ENCODE data around the gene ESYT3.
A peak's percentile ranks its signal among the peaks of the same experiment; 100 is the strongest.

ESYT3 gene

DNA sequence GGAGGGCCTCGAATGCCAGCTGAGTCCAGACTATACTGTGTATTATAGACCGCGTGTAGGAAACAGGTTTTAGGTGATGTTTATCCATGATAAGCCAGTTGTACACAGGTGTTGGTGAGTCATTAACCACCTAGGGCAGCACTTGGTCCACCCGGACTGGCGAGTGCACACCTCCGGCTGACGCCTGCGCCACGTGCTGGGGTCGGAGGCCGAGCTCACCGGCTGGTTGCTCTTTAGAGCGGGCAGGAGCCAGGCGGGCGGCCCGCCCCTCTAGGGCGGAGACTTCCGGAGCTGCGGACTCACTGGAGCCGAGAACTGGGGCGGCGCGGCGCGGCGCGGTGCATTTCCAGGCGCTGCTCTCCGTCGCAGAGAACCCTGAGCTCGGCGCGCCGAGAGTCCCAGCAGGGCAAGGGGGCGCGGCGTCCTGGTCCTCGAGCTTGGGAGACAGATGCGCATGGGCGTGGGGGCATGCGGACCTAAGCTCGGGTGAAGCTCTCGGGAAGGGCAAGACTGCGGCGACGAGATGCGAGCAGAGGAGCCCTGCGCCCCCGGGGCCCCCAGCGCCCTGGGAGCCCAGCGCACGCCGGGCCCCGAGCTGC lies at the start of gene ESYT3:
TSS of gene ESYT3 (plus strand) at position 341 of the 599 bp plus-strand sequence. CDS start at position 524, 183 bp downstream.
- peaks cover 6% of the 10 kb centered on the region for H3K27me3 ChIP-seq (replicated peaks; ENCODE audit: control insufficient read depth, insufficient read depth, low read length)
- H3K36me3 ChIP-seq (ENCODE audit: control insufficient read depth, insufficient read depth, low read length) = no peaks in the 10 kb centered on the region
- TF ChIP-seq CTCF (IDR thresholded peaks at IDR 0.05; ENCODE audit: insufficient read depth, low read length, poor library complexity, severe bottlenecking) = no peak
- DNase-seq (ENCODE audit: extremely low read depth, insufficient read length) = peak; percentile 24
- H3K4me3 ChIP-seq (replicated peaks; ENCODE audit: low read depth, low read length) = no peak within 1 kb of the TSS

DNA sequence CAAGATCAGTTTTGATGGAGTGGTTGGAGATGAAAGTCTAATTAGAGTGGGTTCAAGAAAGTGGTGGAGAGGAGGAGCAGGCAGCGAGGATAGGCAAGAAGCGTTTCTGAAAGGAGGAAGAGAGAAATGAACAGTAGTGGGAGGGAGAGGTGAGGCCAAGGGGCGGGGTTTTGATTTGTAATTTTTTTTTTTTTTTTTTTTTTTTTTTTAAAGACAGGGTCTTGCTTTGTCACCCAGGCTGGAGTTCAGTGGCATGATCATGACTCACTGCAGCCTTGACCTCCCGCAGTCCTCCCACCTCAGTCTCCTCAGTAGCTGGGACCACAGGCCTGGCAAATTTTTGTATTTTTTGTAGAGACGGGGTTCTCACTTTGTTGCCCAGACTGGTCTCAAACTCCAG lies 49.4 kb upstream of the ESYT3 start:
- H3K4me3 ChIP-seq (replicated peaks; ENCODE audit: low read depth, low read length) = no peak overlapping the region
- TF ChIP-seq CTCF (IDR thresholded peaks at IDR 0.05; ENCODE audit: insufficient read depth, low read length, poor library complexity, severe bottlenecking) = no peak
- H3K27me3 ChIP-seq (replicated peaks; ENCODE audit: control insufficient read depth, insufficient read depth, low read length) = peaks cover 2% of the 10 kb centered on the region; the same call in 1 of the 2 replicates
- DNase-seq (ENCODE audit: extremely low read depth, insufficient read length) = no peak
- H3K36me3 ChIP-seq (ENCODE audit: control insufficient read depth, insufficient read depth, low read length) = no peaks in the 10 kb centered on the region

- no peak for DNase-seq (ENCODE audit: extremely low read depth, insufficient read length)
- no peak for TF ChIP-seq CTCF (IDR thresholded peaks at IDR 0.05; ENCODE audit: insufficient read depth, low read length, poor library complexity, severe bottlenecking)
- no peak overlapping the region for H3K4me3 ChIP-seq (replicated peaks; ENCODE audit: low read depth, low read length)
- no peaks in the 10 kb centered on the region for H3K36me3 ChIP-seq (ENCODE audit: control insufficient read depth, insufficient read depth, low read length)
- peaks cover 3% of the 10 kb centered on the region; the same call in 1 of the 2 replicates for H3K27me3 ChIP-seq (replicated peaks; ENCODE audit: control insufficient read depth, insufficient read depth, low read length)
Measured at GRCh38 chr3:138389144-138389601, 45.2 kb upstream of the ESYT3 start.

GRCh38 chr3:138389841-138390581 lies 44.4 kb upstream of the ESYT3 start:
- Histone ChIP-seq H3K4me3 (replicated peaks; ENCODE audit: low read depth, low read length) (no peak overlapping the region), H3K27me3 (replicated peaks; ENCODE audit: control insufficient read depth, insufficient read depth, low read length) (peaks cover 3% of the 10 kb centered on the region; the same call in 1 of the 2 replicates), H3K36me3 (ENCODE audit: control insufficient read depth, insufficient read depth, low read length) (no peaks in the 10 kb centered on the region)
- DNase-seq (ENCODE audit: extremely low read depth, insufficient read length) = no peak
- no peak for TF ChIP-seq CTCF (IDR thresholded peaks at IDR 0.05; ENCODE audit: insufficient read depth, low read length, poor library complexity, severe bottlenecking)

GRCh38 chr3:138390582-138390932 lies 43.9 kb upstream of the ESYT3 start:
- no peak for DNase-seq (ENCODE audit: extremely low read depth, insufficient read length)
- H3K36me3 ChIP-seq (ENCODE audit: control insufficient read depth, insufficient read depth, low read length) = no peaks in the 10 kb centered on the region
- peaks cover 3% of the 10 kb centered on the region; the same call in 1 of the 2 replicates for H3K27me3 ChIP-seq (replicated peaks; ENCODE audit: control insufficient read depth, insufficient read depth, low read length)
- H3K4me3 ChIP-seq (replicated peaks; ENCODE audit: low read depth, low read length) = no peak overlapping the region
- no peak for TF ChIP-seq CTCF (IDR thresholded peaks at IDR 0.05; ENCODE audit: insufficient read depth, low read length, poor library complexity, severe bottlenecking)

Data from GM06990 (cell line).